Measurements from ENCODE around the gene EFCAB11.

Gene EFCAB11

DNA sequence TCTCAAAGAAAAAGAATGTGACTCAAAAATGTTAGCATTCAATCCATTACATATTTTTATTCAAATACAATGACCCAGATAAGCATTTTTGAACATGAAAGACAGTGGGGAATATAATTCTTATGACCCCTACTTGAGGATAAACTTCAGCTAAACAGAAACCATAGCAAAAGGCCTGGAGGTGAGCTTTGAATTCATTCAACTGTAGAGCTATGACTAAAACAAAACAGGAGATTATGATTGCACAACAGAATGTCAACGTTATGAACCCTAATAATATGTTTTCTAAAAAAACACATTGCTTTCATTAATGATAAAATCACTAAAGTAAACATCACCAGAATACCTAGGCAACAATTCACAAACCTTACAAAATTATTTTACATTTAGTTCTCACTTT lies 27.8 kb downstream of the EFCAB11 start:
- Histone ChIP-seq H3K27me3 (ENCODE audit: low read depth, low read length) (no peaks in the 10 kb centered on the region), H3K4me1 (ENCODE audit: control insufficient read depth in 1 of 2, insufficient read depth in 2 of 2, low read length in 2 of 2) (no peaks in the 10 kb centered on the region), H3K36me3 (ENCODE audit: control insufficient read depth in 1 of 2, insufficient read depth in 2 of 2, low read length in 2 of 2) (peaks cover 0 to 23% of the 10 kb centered on the region in 2 donors), H3K27ac (ENCODE audit: low read length) (no peak overlapping the region), H3K4me3 (ENCODE audit: low read depth in 1 of 2, low read length in 2 of 2) (no peak overlapping the region), H3K9me3 (ENCODE audit: control insufficient read depth in 1 of 2, low read length in 2 of 2) (no peaks in the 10 kb centered on the region)

DNA sequence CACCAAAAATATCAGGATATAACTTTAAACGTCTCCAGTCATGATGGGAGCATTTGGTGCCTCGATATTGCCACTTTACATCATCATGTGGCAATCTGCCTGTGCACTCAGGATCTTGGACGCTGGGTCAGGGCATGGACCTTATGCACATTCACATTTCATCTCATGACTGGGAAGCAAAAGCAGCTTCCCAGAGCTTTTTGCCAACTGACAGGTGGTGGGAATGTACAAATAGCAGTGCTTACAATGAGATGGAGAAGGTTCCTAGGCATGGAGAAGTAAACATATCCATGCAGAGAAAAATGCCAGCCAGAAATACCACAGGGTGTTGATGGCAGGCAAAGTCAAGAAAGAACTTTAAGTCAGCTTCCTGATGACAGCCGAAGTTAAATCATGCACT lies 30.3 kb downstream of the EFCAB11 start:
- Histone ChIP-seq H3K4me1 (ENCODE audit: control insufficient read depth in 1 of 2, insufficient read depth in 2 of 2, low read length in 2 of 2) (no peaks in the 10 kb centered on the region), H3K4me3 (ENCODE audit: low read depth in 1 of 2, low read length in 2 of 2) (no peak overlapping the region), H3K9me3 (ENCODE audit: control insufficient read depth in 1 of 2, low read length in 2 of 2) (no peaks in the 10 kb centered on the region), H3K36me3 (ENCODE audit: control insufficient read depth in 1 of 2, insufficient read depth in 2 of 2, low read length in 2 of 2) (peaks cover 0 to 6% of the 10 kb centered on the region in 2 donors), H3K27ac (ENCODE audit: low read length) (no peak overlapping the region), H3K27me3 (ENCODE audit: low read depth, low read length) (no peaks in the 10 kb centered on the region)

DNA sequence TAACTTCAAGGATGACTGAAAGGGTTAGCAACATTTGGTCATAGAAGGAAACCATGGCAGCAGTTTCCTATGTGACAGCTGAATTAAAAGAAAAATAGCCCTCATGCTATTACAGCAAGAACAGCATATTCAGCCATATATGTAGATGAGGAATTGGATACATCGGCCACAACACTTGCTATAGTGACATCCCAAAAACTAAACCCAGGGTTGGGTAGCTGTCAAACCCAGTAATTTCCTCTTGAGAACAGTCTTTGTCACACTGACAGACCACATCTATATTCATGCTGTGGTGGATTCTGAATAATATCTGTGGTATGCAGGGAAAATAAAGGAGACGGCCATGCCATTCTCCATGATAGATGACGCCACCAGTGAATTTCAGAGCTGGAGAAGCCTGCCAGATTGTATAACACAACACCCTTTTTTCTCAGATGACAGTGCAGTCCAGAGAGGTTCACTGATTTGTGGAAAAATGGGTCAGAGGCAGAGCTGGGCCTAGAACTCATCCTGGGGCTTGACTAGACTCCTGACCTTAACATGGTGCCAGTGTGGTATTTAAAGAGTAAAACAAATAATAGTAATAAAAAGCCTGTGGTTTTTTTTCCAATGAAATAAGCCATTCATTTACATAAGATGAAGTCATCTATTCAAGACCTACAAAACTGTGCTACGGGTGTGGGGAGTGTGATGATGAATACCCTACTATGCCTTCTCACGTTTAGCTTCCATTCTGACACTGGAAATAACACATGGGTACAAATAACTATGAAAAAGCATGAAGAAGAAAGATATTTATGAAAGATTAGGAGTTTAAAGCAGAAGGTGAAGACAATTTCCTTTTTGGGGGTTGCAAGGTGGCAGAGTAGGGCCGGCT lies 32.3 kb downstream of the EFCAB11 start:
- no peaks in the 10 kb centered on the region for H3K4me1 ChIP-seq (ENCODE audit: control insufficient read depth in 1 of 2, insufficient read depth in 2 of 2, low read length in 2 of 2)
- H3K4me3 ChIP-seq (ENCODE audit: low read depth in 1 of 2, low read length in 2 of 2): no peak overlapping the region
- H3K27me3 ChIP-seq (ENCODE audit: low read depth, low read length): no peaks in the 10 kb centered on the region
- no peaks in the 10 kb centered on the region for H3K9me3 ChIP-seq (ENCODE audit: control insufficient read depth in 1 of 2, low read length in 2 of 2)
- H3K36me3 ChIP-seq (ENCODE audit: control insufficient read depth in 1 of 2, insufficient read depth in 2 of 2, low read length in 2 of 2): peaks cover 0 to 6% of the 10 kb centered on the region in 2 donors
- no peak overlapping the region for H3K27ac ChIP-seq (ENCODE audit: low read length)

DNA sequence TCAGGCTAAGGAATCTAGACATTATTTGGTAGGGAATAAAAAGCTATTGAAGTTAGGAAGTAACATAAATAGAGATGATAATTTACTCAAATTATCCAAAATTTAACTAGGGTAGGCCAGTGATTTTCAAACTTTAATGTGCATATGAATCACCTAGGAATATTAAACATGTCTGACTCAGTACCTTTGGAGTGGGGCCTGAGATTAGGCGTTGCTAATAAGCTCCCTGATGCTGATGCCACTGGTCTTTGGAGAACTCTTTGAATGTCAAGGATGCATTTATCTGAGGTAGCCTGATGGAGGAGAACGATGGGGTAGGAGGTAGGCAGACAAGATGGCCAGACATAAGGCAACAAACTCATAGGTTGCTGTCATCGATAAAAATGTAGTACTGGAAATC lies 33.2 kb downstream of the EFCAB11 start:
- Histone ChIP-seq H3K9me3 (ENCODE audit: control insufficient read depth in 1 of 2, low read length in 2 of 2) (no peaks in the 10 kb centered on the region), H3K27me3 (ENCODE audit: low read depth, low read length) (no peaks in the 10 kb centered on the region), H3K27ac (ENCODE audit: low read length) (no peak overlapping the region), H3K36me3 (ENCODE audit: control insufficient read depth in 1 of 2, insufficient read depth in 2 of 2, low read length in 2 of 2) (peaks cover 0 to 6% of the 10 kb centered on the region in 2 donors), H3K4me3 (ENCODE audit: low read depth in 1 of 2, low read length in 2 of 2) (no peak overlapping the region), H3K4me1 (ENCODE audit: control insufficient read depth in 1 of 2, insufficient read depth in 2 of 2, low read length in 2 of 2) (no peaks in the 10 kb centered on the region)

DNA sequence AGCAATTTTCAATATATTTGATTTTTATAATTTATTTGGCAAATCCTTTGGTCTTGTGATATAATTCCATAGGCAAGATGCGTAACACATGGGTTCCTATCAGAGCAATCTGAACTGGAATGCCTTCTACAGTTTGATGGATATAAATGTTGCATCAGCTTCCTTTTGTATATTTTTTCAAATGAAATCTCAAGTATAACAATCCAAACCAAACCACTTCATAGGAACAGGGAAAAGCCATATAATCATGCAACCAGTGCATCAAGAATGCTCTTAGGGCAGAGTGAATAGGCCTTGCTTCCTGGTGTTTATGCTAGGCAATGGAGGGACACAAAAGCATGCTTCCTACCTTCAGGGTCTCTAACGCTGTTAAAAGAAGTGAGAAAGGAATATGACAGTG lies 34.5 kb downstream of the EFCAB11 start:
- Histone ChIP-seq H3K36me3 (ENCODE audit: control insufficient read depth in 1 of 2, insufficient read depth in 2 of 2, low read length in 2 of 2) (peaks cover 0 to 6% of the 10 kb centered on the region in 2 donors), H3K4me3 (ENCODE audit: low read depth in 1 of 2, low read length in 2 of 2) (no peak overlapping the region), H3K27ac (ENCODE audit: low read length) (no peak overlapping the region), H3K4me1 (ENCODE audit: control insufficient read depth in 1 of 2, insufficient read depth in 2 of 2, low read length in 2 of 2) (no peaks in the 10 kb centered on the region), H3K27me3 (ENCODE audit: low read depth, low read length) (no peaks in the 10 kb centered on the region), H3K9me3 (ENCODE audit: control insufficient read depth in 1 of 2, low read length in 2 of 2) (no peaks in the 10 kb centered on the region)

DNA sequence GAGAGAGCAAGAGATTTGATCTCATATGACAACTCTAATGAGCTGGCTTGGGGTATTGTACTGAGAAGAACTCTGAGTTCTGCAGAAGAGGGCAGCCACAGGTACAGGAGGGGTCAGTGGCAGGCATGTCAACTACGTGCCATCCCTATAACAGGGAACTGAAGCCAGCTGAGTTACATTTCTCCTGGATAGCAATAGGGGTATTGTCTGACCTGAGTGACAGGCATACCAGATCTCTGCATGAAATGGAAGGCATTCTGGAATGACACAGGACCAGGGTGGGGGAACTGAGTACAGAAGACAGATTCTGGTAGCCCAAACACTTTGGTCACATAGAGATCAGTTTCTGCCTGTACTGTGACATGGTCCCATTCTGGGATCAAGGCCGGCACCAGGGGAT lies 35.8 kb downstream of the EFCAB11 start:
- H3K4me3 ChIP-seq (ENCODE audit: low read depth in 1 of 2, low read length in 2 of 2): no peak overlapping the region
- no peaks in the 10 kb centered on the region for H3K9me3 ChIP-seq (ENCODE audit: control insufficient read depth in 1 of 2, low read length in 2 of 2)
- H3K27me3 ChIP-seq (ENCODE audit: low read depth, low read length): no peaks in the 10 kb centered on the region
- no peak overlapping the region for H3K27ac ChIP-seq (ENCODE audit: low read length)
- no peaks in the 10 kb centered on the region for H3K4me1 ChIP-seq (ENCODE audit: control insufficient read depth in 1 of 2, insufficient read depth in 2 of 2, low read length in 2 of 2)
- peaks cover 0 to 6% of the 10 kb centered on the region in 2 donors for H3K36me3 ChIP-seq (ENCODE audit: control insufficient read depth in 1 of 2, insufficient read depth in 2 of 2, low read length in 2 of 2)

DNA sequence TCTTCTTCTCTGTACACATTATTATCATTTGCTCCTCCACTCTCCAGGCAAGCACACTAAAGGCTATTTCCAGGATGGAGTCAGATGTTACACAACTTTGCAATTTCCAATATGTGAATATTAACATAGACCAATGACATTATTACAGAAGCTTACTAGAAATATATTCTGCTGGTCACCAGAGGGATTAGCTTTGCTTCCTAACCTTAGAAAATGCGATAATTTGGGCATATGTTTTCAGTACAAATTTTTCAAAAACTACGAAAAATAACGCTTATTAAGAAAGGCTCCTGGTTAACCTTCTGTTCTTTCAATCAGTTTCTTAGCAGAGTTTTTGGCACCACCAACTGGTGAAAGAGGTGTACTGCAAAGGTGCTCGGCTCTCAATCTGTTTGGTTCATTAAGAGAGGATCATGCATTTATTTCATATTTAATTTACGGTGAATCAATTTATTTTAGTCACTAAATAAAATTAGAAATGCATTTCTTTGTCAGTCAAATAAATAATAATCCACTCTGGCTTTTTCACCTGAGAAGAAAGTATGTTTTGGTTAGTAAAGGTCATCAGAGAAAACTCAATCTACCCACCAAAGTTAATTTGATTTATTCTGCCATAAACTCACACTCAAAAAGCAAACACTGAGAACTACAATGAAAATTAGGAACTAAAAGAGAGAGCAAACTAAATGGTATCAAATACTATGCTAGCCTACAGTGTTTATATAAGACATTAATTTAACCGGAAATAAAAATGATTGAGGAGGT lies 39.2 kb downstream of the EFCAB11 start:
- Histone ChIP-seq H3K4me3 (ENCODE audit: low read depth in 1 of 2, low read length in 2 of 2) (no peak overlapping the region), H3K27ac (ENCODE audit: low read length) (no peak overlapping the region), H3K9me3 (ENCODE audit: control insufficient read depth in 1 of 2, low read length in 2 of 2) (no peaks in the 10 kb centered on the region), H3K27me3 (ENCODE audit: low read depth, low read length) (no peaks in the 10 kb centered on the region), H3K4me1 (ENCODE audit: control insufficient read depth in 1 of 2, insufficient read depth in 2 of 2, low read length in 2 of 2) (peaks cover 17% of the 10 kb centered on the region in 2 donors), H3K36me3 (ENCODE audit: control insufficient read depth in 1 of 2, insufficient read depth in 2 of 2, low read length in 2 of 2) (peaks cover 0 to 7% of the 10 kb centered on the region in 2 donors)

DNA sequence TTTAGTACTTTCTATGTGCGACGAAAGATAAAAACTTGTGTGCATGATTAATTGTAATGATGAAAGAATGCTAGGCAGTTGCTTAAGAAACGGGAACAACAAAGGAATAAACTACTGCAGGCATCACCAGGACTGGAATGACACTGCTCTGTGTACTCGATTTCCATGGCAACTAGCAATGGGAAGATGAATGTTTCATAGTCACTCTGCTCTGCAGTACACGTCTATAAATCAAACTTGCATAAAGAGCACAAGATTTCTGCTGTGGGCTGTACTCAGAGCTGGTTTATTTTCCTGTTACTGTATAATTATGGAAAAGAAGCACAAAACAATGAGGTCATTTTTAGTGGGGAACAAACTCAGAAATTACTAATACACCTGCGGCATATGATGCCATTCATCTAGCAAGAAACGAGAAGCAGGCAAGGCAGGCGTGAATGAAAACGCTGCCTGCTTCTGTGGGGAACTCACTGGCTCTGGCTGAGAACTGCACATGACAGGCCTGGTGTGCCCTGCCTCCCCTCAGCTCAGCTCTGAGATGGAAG lies 41.8 kb downstream of the EFCAB11 start:
- Histone ChIP-seq H3K9me3 (ENCODE audit: control insufficient read depth in 1 of 2, low read length in 2 of 2) (no peaks in the 10 kb centered on the region), H3K27me3 (ENCODE audit: low read depth, low read length) (no peaks in the 10 kb centered on the region), H3K4me3 (ENCODE audit: low read depth in 1 of 2, low read length in 2 of 2) (no peak overlapping the region), H3K27ac (ENCODE audit: low read length) (peak overlapping the region; percentile 79), H3K4me1 (ENCODE audit: control insufficient read depth in 1 of 2, insufficient read depth in 2 of 2, low read length in 2 of 2) (peaks cover 17% of the 10 kb centered on the region in 2 donors), H3K36me3 (ENCODE audit: control insufficient read depth in 1 of 2, insufficient read depth in 2 of 2, low read length in 2 of 2) (peaks cover 0 to 7% of the 10 kb centered on the region in 2 donors)

DNA sequence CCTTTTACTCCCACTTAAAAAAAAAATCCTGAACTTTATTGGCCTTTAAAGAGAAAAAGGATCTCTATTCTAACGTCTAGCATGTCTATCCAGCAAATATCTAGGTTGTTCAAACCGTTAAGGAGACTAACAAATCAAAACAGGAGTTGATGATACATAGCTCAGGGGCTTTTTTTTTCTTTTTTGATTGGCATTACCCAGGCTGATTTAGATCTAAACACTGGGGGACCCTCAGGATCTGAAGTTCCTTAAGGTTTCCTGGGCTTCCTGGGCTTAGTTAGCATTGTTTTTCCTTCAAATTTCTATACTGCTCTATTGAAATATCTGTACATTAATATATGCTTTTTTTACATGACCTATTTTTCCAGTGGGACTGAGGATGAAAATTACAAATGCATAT lies 42.3 kb downstream of the EFCAB11 start:
- H3K9me3 ChIP-seq (ENCODE audit: control insufficient read depth in 1 of 2, low read length in 2 of 2): no peaks in the 10 kb centered on the region
- H3K27me3 ChIP-seq (ENCODE audit: low read depth, low read length): no peaks in the 10 kb centered on the region
- peaks cover 0 to 7% of the 10 kb centered on the region in 2 donors for H3K36me3 ChIP-seq (ENCODE audit: control insufficient read depth in 1 of 2, insufficient read depth in 2 of 2, low read length in 2 of 2)
- no peak overlapping the region for H3K4me3 ChIP-seq (ENCODE audit: low read depth in 1 of 2, low read length in 2 of 2)
- H3K27ac ChIP-seq (ENCODE audit: low read length): peak overlapping the region; percentile 79
- peaks cover 17% of the 10 kb centered on the region in 2 donors for H3K4me1 ChIP-seq (ENCODE audit: control insufficient read depth in 1 of 2, insufficient read depth in 2 of 2, low read length in 2 of 2)

DNA sequence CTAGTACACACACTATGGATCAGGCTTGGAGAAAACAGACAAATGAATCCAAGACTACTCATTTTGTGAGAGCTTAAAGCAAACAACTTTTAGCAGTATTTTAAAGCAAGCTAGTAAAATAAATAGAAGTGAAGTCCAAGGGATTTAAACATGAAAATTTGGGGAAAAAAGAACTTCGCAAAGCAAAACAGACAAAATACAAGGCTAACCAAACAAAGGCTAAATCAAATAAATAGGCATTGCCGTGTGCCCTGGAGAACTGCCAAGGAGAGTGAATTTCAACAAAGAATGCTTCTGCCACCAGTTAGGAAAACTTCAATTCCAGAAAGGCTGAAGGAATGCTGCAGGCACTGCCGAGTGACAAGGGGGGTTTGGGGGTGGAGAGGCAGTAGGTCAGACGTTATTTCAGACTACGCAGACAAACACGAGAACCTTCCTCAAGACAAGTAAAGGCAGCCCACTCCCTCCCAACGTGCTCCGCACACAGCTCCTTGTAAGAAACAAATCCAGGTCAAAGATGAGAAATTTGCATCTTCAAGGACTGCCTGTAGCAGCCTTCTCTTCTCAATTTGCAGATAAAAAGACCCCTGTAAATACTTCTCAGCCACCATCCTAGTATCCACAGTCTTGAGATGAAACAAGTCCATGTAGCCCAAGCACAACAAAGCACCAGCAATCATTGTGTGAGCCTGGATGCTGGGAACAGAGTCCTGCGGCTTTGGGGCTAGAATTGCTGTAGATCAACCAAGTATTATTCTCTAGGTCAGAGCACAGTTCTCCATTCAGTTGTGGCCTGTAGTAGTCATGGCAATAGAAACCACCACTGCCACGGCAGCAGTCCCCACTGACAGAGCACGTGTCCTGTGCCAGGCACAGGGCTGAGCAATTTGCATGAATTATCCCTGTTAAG lies 43.3 kb downstream of the EFCAB11 start:
- H3K4me1 ChIP-seq (ENCODE audit: control insufficient read depth in 1 of 2, insufficient read depth in 2 of 2, low read length in 2 of 2): peaks cover 17% of the 10 kb centered on the region in 2 donors
- H3K27ac ChIP-seq (ENCODE audit: low read length): peak overlapping the region; percentile 79
- peaks cover 0 to 7% of the 10 kb centered on the region in 2 donors for H3K36me3 ChIP-seq (ENCODE audit: control insufficient read depth in 1 of 2, insufficient read depth in 2 of 2, low read length in 2 of 2)
- H3K27me3 ChIP-seq (ENCODE audit: low read depth, low read length): no peaks in the 10 kb centered on the region
- H3K9me3 ChIP-seq (ENCODE audit: control insufficient read depth in 1 of 2, low read length in 2 of 2): no peaks in the 10 kb centered on the region
- H3K4me3 ChIP-seq (ENCODE audit: low read depth in 1 of 2, low read length in 2 of 2): peak overlapping the region in 1 of 2 donors; percentile 27
